ENCODE results near the gene NPR1. TPM values are rescaled to one million over a fixed set of nuclear protein-coding genes. Genes with fewer than 3 reads are reported as not detected.

NPR1 gene
- total and polyA plus RNA-seq, 2 of the 13 experiments (the other 11 are each of a cell fraction or from before 2014, with no cell fraction given), result not detected

GRCh38 chr1:153631047-153632022, 47.2 kb upstream of the NPR1 start (continued):
- TF ChIP-seq EP300 (IDR thresholded peaks at IDR 0.05; ENCODE audit: low read depth in 2 of 2, low read length in 2 of 2) (peak in 1 of 2 experiments; percentile 48; a peak in 1 of 4 replicates), EP300 (CRISPR knock-in tag; IDR thresholded peaks at IDR 0.05; ENCODE audit: borderline replicate concordance) (no peak), ZNF790 (CRISPR knock-in tag; IDR thresholded peaks at IDR 0.05; ENCODE audit: borderline replicate concordance) (no peak), ZNF335 (CRISPR knock-in tag; IDR thresholded peaks at IDR 0.05) (no peak), HMGA1 (CRISPR knock-in tag; conservative IDR thresholded peaks at IDR 0.05) (no peak), ZNF550 (CRISPR knock-in tag; IDR thresholded peaks at IDR 0.05; ENCODE audit: borderline replicate concordance) (no peak), ZNF329 (CRISPR knock-in tag; IDR thresholded peaks at IDR 0.05; ENCODE audit: low read depth) (no peak), RXRA (CRISPR knock-in tag; IDR thresholded peaks at IDR 0.05) (no peak), REL (CRISPR knock-in tag; conservative IDR thresholded peaks at IDR 0.05) (no peak), GFI1 (CRISPR knock-in tag; IDR thresholded peaks at IDR 0.05; ENCODE audit: borderline replicate concordance) (no peak), TMF1 (CRISPR knock-in tag; IDR thresholded peaks at IDR 0.05; ENCODE audit: low read depth) (no peak), NCOR1 (IDR thresholded peaks at IDR 0.05; ENCODE audit: borderline replicate concordance, low read length) (peak; percentile 80; the same call in 1 of the 2 replicates), NR2F6 (IDR thresholded peaks at IDR 0.05) (no peak), NR2F6 (CRISPR knock-in tag; IDR thresholded peaks at IDR 0.05) (no peak), ZNF547 (CRISPR knock-in tag; IDR thresholded peaks at IDR 0.05) (no peak), GABPB1 (CRISPR knock-in tag; IDR thresholded peaks at IDR 0.05) (no peak), SMAD1 (CRISPR knock-in tag; IDR thresholded peaks at IDR 0.05; ENCODE audit: borderline replicate concordance, low read depth) (no peak), JDP2 (CRISPR knock-in tag; IDR thresholded peaks at IDR 0.05; ENCODE audit: borderline replicate concordance) (no peak), POGZ (CRISPR knock-in tag; IDR thresholded peaks at IDR 0.05) (no peak), ZNF83 (CRISPR knock-in tag; IDR thresholded peaks at IDR 0.05; ENCODE audit: borderline replicate concordance) (no peak), ZFP41 (CRISPR knock-in tag; IDR thresholded peaks at IDR 0.05; ENCODE audit: borderline replicate concordance) (no peak), HDAC6 (IDR thresholded peaks at IDR 0.05; ENCODE audit: low read depth, low read length) (no peak), SRSF9 (IDR thresholded peaks at IDR 0.05; ENCODE audit: borderline replicate concordance, insufficient read depth, low read depth, low read length, poor library complexity, severe bottlenecking) (no peak), SP140L (CRISPR knock-in tag; IDR thresholded peaks at IDR 0.05; ENCODE audit: borderline replicate concordance) (no peak), CENPT (CRISPR knock-in tag; IDR thresholded peaks at IDR 0.05; ENCODE audit: low read depth) (no peak), ZNF615 (CRISPR knock-in tag; IDR thresholded peaks at IDR 0.05; ENCODE audit: borderline replicate concordance) (no peak), ETS1 (CRISPR knock-in tag; IDR thresholded peaks at IDR 0.05) (no peak)
- TF ChIP-seq, protein P1, sequence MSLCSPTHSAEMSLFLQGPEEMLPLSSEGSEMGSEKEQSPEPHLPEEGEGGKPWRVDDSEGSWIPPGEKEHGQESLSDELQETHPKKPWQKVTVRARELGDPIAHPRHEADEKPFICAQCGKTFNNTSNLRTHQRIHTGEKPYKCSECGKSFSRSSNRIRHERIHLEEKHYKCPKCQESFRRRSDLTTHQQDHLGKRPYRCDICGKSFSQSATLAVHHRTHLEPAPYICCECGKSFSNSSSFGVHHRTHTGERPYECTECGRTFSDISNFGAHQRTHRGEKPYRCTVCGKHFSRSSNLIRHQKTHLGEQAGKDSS (CRISPR knock-in tag; IDR thresholded peaks at IDR 0.05; ENCODE audit: borderline replicate concordance, low read depth), result no peak
- TF ChIP-seq, protein P2, sequence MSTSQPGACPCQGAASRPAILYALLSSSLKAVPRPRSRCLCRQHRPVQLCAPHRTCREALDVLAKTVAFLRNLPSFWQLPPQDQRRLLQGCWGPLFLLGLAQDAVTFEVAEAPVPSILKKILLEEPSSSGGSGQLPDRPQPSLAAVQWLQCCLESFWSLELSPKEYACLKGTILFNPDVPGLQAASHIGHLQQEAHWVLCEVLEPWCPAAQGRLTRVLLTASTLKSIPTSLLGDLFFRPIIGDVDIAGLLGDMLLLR (CRISPR knock-in tag; IDR thresholded peaks at IDR 0.05), result no peak

Data from HepG2 (cell line).